Activated naive CD8-positive, alpha-beta T cell treated with anti-CD3 and anti-CD28 coated beads for 36 hours (primary cell): ENCODE results near the gene OAF. TPM values are rescaled to one million over a fixed set of nuclear protein-coding genes. Genes with fewer than 3 reads are reported as not detected.
"Not testable (repeated sequence)": the region's sequence is repeated elsewhere in the genome, so short reads cannot be mapped to it uniquely, and the experiment has no call there.

Experiments used
- DNase-seq: peaks from one replicate; pipeline ENCODE4 v3.0.0; 2021
- H3K27ac Mint-ChIP-seq: one replicate; pipeline ENCODE4 v1.8.0; 2022; ENCODE audit warnings: mild to moderate bottlenecking, moderate library complexity, mixed read lengths
- H3K27me3 Mint-ChIP-seq: one replicate; pipeline ENCODE4 v1.8.0; 2022; ENCODE audit warnings: mild to moderate bottlenecking, mixed read lengths
- H3K36me3 Mint-ChIP-seq: one replicate; pipeline ENCODE4 v1.8.0; 2021; ENCODE audit warnings: mild to moderate bottlenecking, mixed read lengths
- H3K4me1 Mint-ChIP-seq: one replicate; pipeline ENCODE4 v1.8.0; 2021; ENCODE audit warnings: mixed read lengths
- H3K4me3 Mint-ChIP-seq: one replicate; pipeline ENCODE4 v1.8.0; 2022; ENCODE audit warnings: mild to moderate bottlenecking, moderate library complexity, mixed read lengths
- H3K9me3 Mint-ChIP-seq: one replicate; pipeline ENCODE4 v1.8.0; 2022; ENCODE audit warnings: mixed read lengths
- total RNA-seq, 2 experiments: library from RNA; stranded (reverse); gene quantifications; one replicate each; pipeline ENCODE4 v1.2.3, GENCODE V29; 2021

OAF gene
- total RNA-seq, 2 experiments from 2014 or later = 3.0 to 3.6 TPM

DNA sequence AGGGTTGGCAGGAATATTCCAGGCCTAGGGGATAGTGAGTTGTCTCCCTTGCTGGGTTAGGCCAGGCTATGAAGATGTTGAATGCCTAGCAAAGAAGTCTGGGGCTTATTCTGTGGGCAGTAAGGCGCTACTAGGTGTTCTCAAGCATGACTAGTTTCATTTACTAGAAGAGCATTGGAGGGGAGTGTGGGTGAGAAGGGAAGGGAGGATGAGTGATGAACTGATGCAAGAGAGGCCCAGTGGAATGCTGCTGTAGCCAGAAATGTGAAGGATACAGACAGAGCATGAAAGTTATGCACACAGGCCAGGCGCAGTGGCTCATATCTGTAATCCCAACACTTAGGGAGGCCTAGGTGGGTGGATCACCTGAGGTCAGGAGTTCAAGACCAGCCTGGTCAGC, 62.6 kb downstream of the OAF start:
- Mint-ChIP-seq H3K36me3 (no peaks in the 10 kb centered on the region), H3K9me3 (no peaks in the 10 kb centered on the region), H3K4me3 (no peak overlapping the region), H3K27me3 (peaks cover 30% of the 10 kb centered on the region), H3K27ac (no peak overlapping the region), H3K4me1 (peaks cover 3% of the 10 kb centered on the region)
- DNase-seq = no peak

DNA sequence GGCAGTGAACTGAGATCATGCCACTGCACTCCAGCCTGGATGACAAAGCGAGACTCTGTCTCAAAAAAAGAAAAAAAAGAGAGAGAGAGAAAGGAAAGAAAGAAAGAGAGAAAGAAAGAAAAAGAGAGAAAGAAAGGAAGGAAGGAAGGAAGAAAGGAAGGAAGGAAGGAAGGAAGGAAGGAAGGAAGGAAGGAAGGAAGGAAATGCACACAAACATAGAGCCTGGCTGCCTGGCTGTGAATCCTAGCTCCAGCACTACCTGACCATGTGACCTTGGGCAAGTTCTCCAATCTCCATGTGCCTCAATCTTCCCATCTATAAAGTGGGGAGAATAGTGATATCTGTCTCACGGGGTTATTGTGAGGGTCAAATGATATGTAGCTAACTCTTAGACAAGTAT, 63.1 kb downstream of the OAF start:
- not testable (repeated sequence) for H3K27ac Mint-ChIP-seq, DNase-seq, H3K4me3 Mint-ChIP-seq, H3K36me3 Mint-ChIP-seq, H3K9me3 Mint-ChIP-seq, H3K4me1 Mint-ChIP-seq
- H3K27me3 Mint-ChIP-seq = peaks cover 27% of the 10 kb centered on the region

DNA sequence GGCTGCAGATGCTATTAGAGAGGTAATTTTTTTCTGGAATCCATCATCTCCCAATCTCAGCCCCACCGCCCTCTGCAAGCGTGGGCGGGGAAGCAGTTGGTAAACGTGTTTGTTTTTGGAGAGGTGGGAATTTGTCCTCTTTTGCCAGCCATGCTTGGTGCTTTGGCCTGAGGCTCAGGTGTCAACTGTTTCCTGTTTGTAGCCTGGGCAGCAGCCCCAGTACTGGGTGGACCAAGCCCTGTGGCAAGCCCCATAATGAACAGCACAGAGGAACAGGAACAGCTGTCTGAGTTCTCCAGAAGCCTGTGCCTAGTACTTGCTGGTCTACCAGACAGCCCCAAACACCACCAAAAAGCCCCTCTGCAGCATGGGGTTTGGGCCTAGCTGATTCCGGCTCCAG, 68.7 kb downstream of the OAF start:
- no peaks in the 10 kb centered on the region for H3K36me3 Mint-ChIP-seq

More for the DNA sequence above, 68.7 kb downstream of the OAF start:
- no peak for DNase-seq
- no peak overlapping the region for H3K4me3 Mint-ChIP-seq
- no peaks in the 10 kb centered on the region for H3K4me1 Mint-ChIP-seq
- H3K9me3 Mint-ChIP-seq = no peaks in the 10 kb centered on the region
- H3K27me3 Mint-ChIP-seq = peaks cover 7% of the 10 kb centered on the region
- H3K27ac Mint-ChIP-seq = no peak overlapping the region

Other genes starting within 250 kb of the OAF start
- gene TRIM29, start 72.9 kb upstream of the OAF start, total RNA-seq = not detected
- gene POU2F3, start 29.1 kb downstream of the OAF start, total RNA-seq = not detected
- gene TLCD5, start 114.3 kb downstream of the OAF start, total RNA-seq = under 1 TPM; 0.37 to 0.42 TPM
- 10 to 100 TPM; 13.7 to 13.8 TPM for gene ARHGEF12, start 125.4 kb downstream of the OAF start, total RNA-seq